ENCODE results near the gene LBP. TPM values are rescaled to one million over a fixed set of nuclear protein-coding genes. Genes with fewer than 3 reads are reported as not detected.

The LBP gene
- polyA plus RNA-seq, 1 experiment: not detected

- TF ChIP-seq CTCF (IDR thresholded peaks at IDR 0.05; ENCODE audit: low read depth, low read length): no peak
- DNase-seq (ENCODE audit: low read depth, low spot score): no peak
- H3K9me3 ChIP-seq (ENCODE audit: control insufficient read depth, insufficient read depth, low read length): no peaks in the 10 kb centered on the region; the same call in none of the 2 replicates
- peaks cover 16% of the 10 kb centered on the region for H3K27me3 ChIP-seq (ENCODE audit: control insufficient read depth, insufficient read depth, low read length)
- POLR2A ChIA-PET: no interaction called here
- H3K27ac ChIP-seq (ENCODE audit: low read depth, low read length): no peak overlapping the region
- no peak overlapping the region for H3K4me3 ChIP-seq (ENCODE audit: low read depth, low read length)
- CTCF ChIA-PET: interaction anchor here (0.6 to 2.0 kb wide), 17 partner anchors 15 to 726 kb away, joined by 3 to 17 read pairs (median 5); no protein-coding TSS in a partner anchor
Observed at GRCh38 chr20:38305541-38305940, 40.7 kb upstream of the LBP start.

GRCh38 chr20:38306379-38306778 lies 39.9 kb upstream of the LBP start:
- Histone ChIP-seq H3K4me3 (ENCODE audit: low read depth, low read length) (no peak overlapping the region), H3K27me3 (ENCODE audit: control insufficient read depth, insufficient read depth, low read length) (peaks cover 14% of the 10 kb centered on the region), H3K27ac (ENCODE audit: low read depth, low read length) (no peak overlapping the region), H3K9me3 (ENCODE audit: control insufficient read depth, insufficient read depth, low read length) (no peaks in the 10 kb centered on the region; the same call in none of the 2 replicates)
- no peak for TF ChIP-seq CTCF (IDR thresholded peaks at IDR 0.05; ENCODE audit: low read depth, low read length)
- DNase-seq (ENCODE audit: low read depth, low spot score): no peak
- POLR2A ChIA-PET: no interaction called here
- CTCF ChIA-PET: no interaction called here

GRCh38 chr20:38307371-38308046 lies 38.8 kb upstream of the LBP start:
- CTCF ChIA-PET: interaction anchor here (1.1 to 1.7 kb wide), 3 partner anchors 14 to 86 kb away, joined by 4 to 6 read pairs (median 5); no protein-coding TSS in a partner anchor
- POLR2A ChIA-PET: no interaction called here

GRCh38 chr20:38308047-38308438 lies 38.2 kb upstream of the LBP start:
- TF ChIP-seq CTCF (IDR thresholded peaks at IDR 0.05; ENCODE audit: low read depth, low read length): no peak
- no peaks in the 10 kb centered on the region; the same call in none of the 2 replicates for H3K9me3 ChIP-seq (ENCODE audit: control insufficient read depth, insufficient read depth, low read length)
- H3K27ac ChIP-seq (ENCODE audit: low read depth, low read length): no peak overlapping the region
- no peak overlapping the region for H3K4me3 ChIP-seq (ENCODE audit: low read depth, low read length)
- H3K27me3 ChIP-seq (ENCODE audit: control insufficient read depth, insufficient read depth, low read length): peaks cover 8% of the 10 kb centered on the region
- no peak for DNase-seq (ENCODE audit: low read depth, low spot score)
- ChIA-PET POLR2A (no interaction called here), CTCF (interaction anchor here (1.1 to 1.7 kb wide), 3 partner anchors 14 to 87 kb away, joined by 4 to 6 read pairs (median 5); no protein-coding TSS in a partner anchor)

More at GRCh38 chr20:38307371-38308046, 38.8 kb upstream of the LBP start:
- no peak for TF ChIP-seq CTCF (IDR thresholded peaks at IDR 0.05; ENCODE audit: low read depth, low read length)
- peaks cover 12% of the 10 kb centered on the region for H3K27me3 ChIP-seq (ENCODE audit: control insufficient read depth, insufficient read depth, low read length)
- H3K9me3 ChIP-seq (ENCODE audit: control insufficient read depth, insufficient read depth, low read length): no peaks in the 10 kb centered on the region; the same call in none of the 2 replicates
- no peak for DNase-seq (ENCODE audit: low read depth, low spot score)
- no peak overlapping the region for H3K27ac ChIP-seq (ENCODE audit: low read depth, low read length)
- no peak overlapping the region for H3K4me3 ChIP-seq (ENCODE audit: low read depth, low read length)

GRCh38 chr20:38308447-38308846 lies 37.8 kb upstream of the LBP start:
- no peak for TF ChIP-seq CTCF (IDR thresholded peaks at IDR 0.05; ENCODE audit: low read depth, low read length)
- ChIA-PET POLR2A (no interaction called here), CTCF (interaction anchor here (0.5 to 1.7 kb wide), 3 partner anchors 37 to 87 kb away, joined by 3 to 5 read pairs (median 4); no protein-coding TSS in a partner anchor)
- peaks cover 4% of the 10 kb centered on the region for H3K27me3 ChIP-seq (ENCODE audit: control insufficient read depth, insufficient read depth, low read length)
- DNase-seq (ENCODE audit: low read depth, low spot score): no peak
- no peak overlapping the region for H3K27ac ChIP-seq (ENCODE audit: low read depth, low read length)
- H3K4me3 ChIP-seq (ENCODE audit: low read depth, low read length): no peak overlapping the region
- no peaks in the 10 kb centered on the region; the same call in none of the 2 replicates for H3K9me3 ChIP-seq (ENCODE audit: control insufficient read depth, insufficient read depth, low read length)
